RWPE1 (cell line): ENCODE measurements around the gene HID1.

Experiments
- CTCF ChIA-PET: fragments of 350-600 bp; sonication (Branson Sonifier 250); formaldehyde crosslinking; extraction: SDS; loops from one replicate; lab custom pipeline; 2021; lab: Yijun Ruan, JAX
- POLR2A ChIA-PET: fragments of 400-600 bp; formaldehyde crosslinking; extraction: SDS; loops from one replicate; lab custom pipeline; 2020; ENCODE audit warnings: antibody characterized with exemption; ENCODE audit not compliant: low non-redundant PET; lab: Yijun Ruan, JAX
- DNase-seq: peaks from one replicate; pipeline ENCODE4 v3.0.0; 2012; ENCODE audit warnings: low spot score
- H3K27ac ChIP-seq: fragments of 450-650 bp; 2 replicates; pipeline ENCODE4 v1.5.1; 2017
- TF ChIP-seq, protein P1 (sequence below): fragments of 450-650 bp; conservative IDR thresholded peaks from 2 replicates; pipeline ENCODE4 v1.5.1; 2017; ENCODE audit warnings: low read depth, mild to moderate bottlenecking

Gene HID1

GRCh38 chr17:75012346-75013091 is 40.0 kb upstream of the HID1 start, which contains the start of gene MRPL58:
TSS of gene MRPL58 (plus strand) at chr17:75012670. CDS start at chr17:75012687, 17 bp downstream.
- ChIA-PET CTCF (interaction anchor here (0.5 to 3.6 kb wide), 9 partner anchors 10 to 189 kb away, joined by 3 to 35 read pairs (median 4); partner anchors contain the start of genes OTOP2 and USH1G), POLR2A (interaction anchor here (0.6 to 1.3 kb wide), 3 partner anchors 13 to 191 kb away, joined by 3 to 7 read pairs (median 3); no protein-coding TSS in a partner anchor)
- H3K27ac ChIP-seq = peak within 1 kb of the TSS; percentile 92
- DNase-seq = peak; percentile 85
- TF ChIP-seq, protein P1, sequence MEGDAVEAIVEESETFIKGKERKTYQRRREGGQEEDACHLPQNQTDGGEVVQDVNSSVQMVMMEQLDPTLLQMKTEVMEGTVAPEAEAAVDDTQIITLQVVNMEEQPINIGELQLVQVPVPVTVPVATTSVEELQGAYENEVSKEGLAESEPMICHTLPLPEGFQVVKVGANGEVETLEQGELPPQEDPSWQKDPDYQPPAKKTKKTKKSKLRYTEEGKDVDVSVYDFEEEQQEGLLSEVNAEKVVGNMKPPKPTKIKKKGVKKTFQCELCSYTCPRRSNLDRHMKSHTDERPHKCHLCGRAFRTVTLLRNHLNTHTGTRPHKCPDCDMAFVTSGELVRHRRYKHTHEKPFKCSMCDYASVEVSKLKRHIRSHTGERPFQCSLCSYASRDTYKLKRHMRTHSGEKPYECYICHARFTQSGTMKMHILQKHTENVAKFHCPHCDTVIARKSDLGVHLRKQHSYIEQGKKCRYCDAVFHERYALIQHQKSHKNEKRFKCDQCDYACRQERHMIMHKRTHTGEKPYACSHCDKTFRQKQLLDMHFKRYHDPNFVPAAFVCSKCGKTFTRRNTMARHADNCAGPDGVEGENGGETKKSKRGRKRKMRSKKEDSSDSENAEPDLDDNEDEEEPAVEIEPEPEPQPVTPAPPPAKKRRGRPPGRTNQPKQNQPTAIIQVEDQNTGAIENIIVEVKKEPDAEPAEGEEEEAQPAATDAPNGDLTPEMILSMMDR = no peak; the same call in none of the 2 replicates

- ChIA-PET CTCF (interaction anchor here (0.5 to 3.6 kb wide), 10 partner anchors 9 to 190 kb away, joined by 3 to 35 read pairs (median 4); partner anchors contain the start of genes OTOP2 and USH1G), POLR2A (interaction anchor here (1.1 to 1.3 kb wide), 2 partner anchors 13 to 50 kb away, joined by 3 read pairs; no protein-coding TSS in a partner anchor)
- DNase-seq = no peak
- H3K27ac ChIP-seq = peak overlapping the region; percentile 92
- TF ChIP-seq, protein P1 = no peak
Measured at GRCh38 chr17:75012096-75012345, 39.5 kb upstream of the HID1 start.

DNA sequence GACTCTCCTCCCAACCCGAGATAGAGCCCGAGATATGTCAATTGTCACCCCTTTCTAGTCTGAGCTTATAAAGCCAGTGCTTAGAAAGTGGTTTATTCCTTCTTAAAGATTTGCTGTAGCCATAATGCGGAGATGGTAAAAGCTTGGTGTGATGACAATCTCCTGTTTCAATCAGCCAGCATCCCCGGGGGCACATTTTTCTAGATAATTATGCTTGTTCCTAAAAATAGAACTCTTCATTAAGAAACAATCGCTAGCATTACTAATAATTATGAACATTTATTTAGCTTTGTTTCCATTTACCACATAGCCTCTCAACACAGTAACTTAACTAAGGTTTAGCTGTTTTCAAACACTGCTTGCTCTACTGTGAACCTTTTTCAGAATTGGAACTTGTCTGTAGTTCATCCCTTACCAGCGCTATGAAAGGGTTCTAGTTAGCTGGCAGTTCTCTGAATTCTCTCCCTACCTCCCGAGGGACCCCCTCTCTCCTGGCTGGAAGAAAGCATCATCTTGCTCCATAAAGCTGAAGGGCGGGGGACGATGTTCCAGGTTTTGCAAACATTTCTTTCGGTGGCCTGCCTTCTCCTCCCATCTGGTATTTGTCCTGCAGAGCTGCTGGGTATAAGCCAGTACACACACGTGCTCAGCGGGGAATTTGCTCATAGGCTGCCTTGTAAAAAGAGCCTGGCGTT is 39.0 kb upstream of the HID1 start:
- CTCF ChIA-PET = interaction anchor here (0.7 to 3.6 kb wide), 10 partner anchors 9 to 90 kb away, joined by 3 to 35 read pairs (median 4); no protein-coding TSS in a partner anchor
- H3K27ac ChIP-seq = peak overlapping the region; percentile 92
- DNase-seq = no peak
- POLR2A ChIA-PET = interaction anchor here (1.1 to 1.3 kb wide), 2 partner anchors 12 to 50 kb away, joined by 3 read pairs; no protein-coding TSS in a partner anchor
- TF ChIP-seq, protein P1 = no peak

GRCh38 chr17:75010683-75011400 is 38.3 kb upstream of the HID1 start:
- peak; percentile 44 for DNase-seq
- ChIA-PET CTCF (interaction anchor here (0.5 to 3.6 kb wide), 10 partner anchors 9 to 220 kb away, joined by 3 to 35 read pairs (median 6); no protein-coding TSS in a partner anchor), POLR2A (interaction anchor here (1.3 kb wide), 1 partner anchor 12 kb away, joined by 3 read pairs; no protein-coding TSS in a partner anchor)
- H3K27ac ChIP-seq = peak overlapping the region; percentile 41
- TF ChIP-seq, protein P1 = no peak

GRCh38 chr17:75009139-75009724 is 36.7 kb upstream of the HID1 start:
- DNase-seq = no peak
- TF ChIP-seq, protein P1 = no peak
- H3K27ac ChIP-seq = no peak overlapping the region
- ChIA-PET CTCF (interaction anchor here (1.8 kb wide), 1 partner anchor 48 kb away, joined by 7 read pairs; no protein-coding TSS in a partner anchor), POLR2A (interaction anchor here (0.7 kb wide), 1 partner anchor 251 kb away, joined by 5 read pairs; no protein-coding TSS in a partner anchor)
